Sigmoid colon (tissue), 7 donors: ENCODE results near the gene TNNI3K. TPM values are rescaled to one million over a fixed set of nuclear protein-coding genes. Genes with fewer than 3 reads are reported as not detected.

ENCODE experiments used
- DNase-seq: peaks from one replicate; pipeline ENCODE4 v3.0.0-alpha.2; 2019
- H3K27ac ChIP-seq, 4 donors: fragments of 200-600 bp; sonication (generic); one replicate each; pipeline ENCODE4 v1.5.1; 2016 to 2019; ENCODE audit warnings: mild to moderate bottlenecking in 1 of 4
- H3K27me3 ChIP-seq, 3 donors: fragments of 200-600 bp; sonication (generic); one replicate each; pipeline ENCODE4 v1.5.1; 2019; ENCODE audit warnings: mild to moderate bottlenecking in 1 of 3
- H3K36me3 ChIP-seq, 4 donors: fragments of 200-600 bp; sonication (generic); one replicate each; pipeline ENCODE4 v1.5.1; 2016 to 2019
- H3K4me1 ChIP-seq, 4 donors: fragments of 200-600 bp; sonication (generic); one replicate each; pipeline ENCODE4 v1.5.1; 2017 to 2019
- H3K4me3 ChIP-seq, 4 donors: fragments of 200-600 bp; sonication (generic); one replicate each; pipeline ENCODE4 v1.5.1; 2017 to 2019; ENCODE audit warnings: mild to moderate bottlenecking in 2 of 4, moderate library complexity in 1 of 4
- H3K9me3 ChIP-seq, 4 donors: fragments of 200-600 bp in 3 of 4; sonication (generic) in 3 of 4; one replicate each; pipeline versions ENCODE4 v1.5.1 to v1.6.1; 2013 to 2019
- EP300 ChIP-seq, 4 donors: sonication (generic); formaldehyde crosslinking; IDR thresholded peaks; one replicate each; pipeline ENCODE4 v1.6.1; 2017; ENCODE audit warnings: antibody characterized with exemption in 4 of 4
- POLR2A ChIP-seq, 2 donors: fragments of 450-650 bp; IDR thresholded peaks; one replicate each; pipeline ENCODE4 v1.6.1; 2016; ENCODE audit warnings: antibody characterized with exemption in 2 of 2, mild to moderate bottlenecking in 2 of 2, moderate library complexity in 2 of 2
- POLR2AphosphoS5 ChIP-seq, 4 donors: sonication (generic); formaldehyde crosslinking; IDR thresholded peaks; one replicate each; pipeline ENCODE4 v1.6.1; 2017; ENCODE audit warnings: antibody characterized with exemption in 4 of 4
- WGBS, 2 donors: extraction: QIAGEN DNeasy Blood & Tissue Kit; methylation state at CpG; one replicate each; pipeline ENCODE4 v1.1.7; 2013; 5-methylcytosine and 5-hydroxymethylcytosine counted together
- intact Hi-C: fragments of 100-400 bp; cut with DNase I; formaldehyde crosslinking; loops from one replicate; pipeline ENCODE4 v1.15.1; 2023
- polyA plus RNA-seq, 3 donors: library from polyadenylated mRNA; stranded (reverse); fragments of 200-250 nt; gene quantifications; one replicate each; pipeline ENCODE4 v1.2.3, GENCODE V29; 2013
- total RNA-seq, 4 donors: library from RNA; depleted of rRNA; stranded (reverse); fragments of >200 nt; gene quantifications; one replicate each; pipeline ENCODE4 v1.1.0, GENCODE V29; 2016
- TF ChIP-seq, protein P1 (sequence below), 4 experiments: fragments of 450-650 bp in 3 of 4; fragments of 200-600 bp in 1 of 4; IDR thresholded peaks; one replicate each; pipeline ENCODE4 v1.5.1; 2016 to 2019; ENCODE audit warnings: antibody characterized with exemption in 4 of 4, mild to moderate bottlenecking in 3 of 4, moderate library complexity in 2 of 4
- donor health status: healthy with polysubstance abuse.
- donor health status: Bipolar disorder and iron deficiency.
- donor health status: healthy.

Gene TNNI3K
- total and polyA plus RNA-seq, 7 donors: 0.45 to 6.9 (median 3.8) TPM; not detected in 1

DNA sequence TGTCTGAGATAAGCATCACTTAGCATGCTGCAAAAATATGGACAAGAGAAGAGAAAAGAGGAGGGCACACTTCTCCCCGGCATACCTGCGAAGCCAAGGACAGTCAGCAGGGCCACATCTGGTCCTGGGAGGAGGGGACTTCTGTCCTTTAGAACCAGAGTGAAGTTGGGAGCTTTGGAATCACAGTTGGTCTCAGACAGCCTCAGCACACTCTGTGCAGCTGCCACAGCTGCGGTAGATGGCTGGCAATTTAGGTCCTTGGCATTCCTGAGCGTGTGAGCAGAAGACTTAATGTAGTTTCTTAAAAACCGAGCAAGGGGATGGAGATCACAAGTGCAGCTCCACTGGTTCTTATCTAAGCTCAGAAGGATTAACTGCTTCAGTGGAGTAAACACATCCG is 244.9 kb downstream of the TNNI3K start:
- DNase-seq: no peak
- no peaks in the 10 kb centered on the region for H3K36me3 ChIP-seq
- H3K4me1 ChIP-seq: no peaks in the 10 kb centered on the region
- no peak for TF ChIP-seq POLR2AphosphoS5 (IDR thresholded peaks at IDR 0.05)
- TF ChIP-seq, protein P1, sequence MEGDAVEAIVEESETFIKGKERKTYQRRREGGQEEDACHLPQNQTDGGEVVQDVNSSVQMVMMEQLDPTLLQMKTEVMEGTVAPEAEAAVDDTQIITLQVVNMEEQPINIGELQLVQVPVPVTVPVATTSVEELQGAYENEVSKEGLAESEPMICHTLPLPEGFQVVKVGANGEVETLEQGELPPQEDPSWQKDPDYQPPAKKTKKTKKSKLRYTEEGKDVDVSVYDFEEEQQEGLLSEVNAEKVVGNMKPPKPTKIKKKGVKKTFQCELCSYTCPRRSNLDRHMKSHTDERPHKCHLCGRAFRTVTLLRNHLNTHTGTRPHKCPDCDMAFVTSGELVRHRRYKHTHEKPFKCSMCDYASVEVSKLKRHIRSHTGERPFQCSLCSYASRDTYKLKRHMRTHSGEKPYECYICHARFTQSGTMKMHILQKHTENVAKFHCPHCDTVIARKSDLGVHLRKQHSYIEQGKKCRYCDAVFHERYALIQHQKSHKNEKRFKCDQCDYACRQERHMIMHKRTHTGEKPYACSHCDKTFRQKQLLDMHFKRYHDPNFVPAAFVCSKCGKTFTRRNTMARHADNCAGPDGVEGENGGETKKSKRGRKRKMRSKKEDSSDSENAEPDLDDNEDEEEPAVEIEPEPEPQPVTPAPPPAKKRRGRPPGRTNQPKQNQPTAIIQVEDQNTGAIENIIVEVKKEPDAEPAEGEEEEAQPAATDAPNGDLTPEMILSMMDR (IDR thresholded peaks at IDR 0.05): no peak
- no peak overlapping the region for H3K4me3 ChIP-seq
- no peak overlapping the region for H3K27ac ChIP-seq
- 79 to 83% methylated on average over 6 of the region's 6 CpGs for WGBS, 2 donors
- intact Hi-C loops: no loop called here
- no peaks in the 10 kb centered on the region for H3K27me3 ChIP-seq
- no peaks in the 10 kb centered on the region for H3K9me3 ChIP-seq

DNA sequence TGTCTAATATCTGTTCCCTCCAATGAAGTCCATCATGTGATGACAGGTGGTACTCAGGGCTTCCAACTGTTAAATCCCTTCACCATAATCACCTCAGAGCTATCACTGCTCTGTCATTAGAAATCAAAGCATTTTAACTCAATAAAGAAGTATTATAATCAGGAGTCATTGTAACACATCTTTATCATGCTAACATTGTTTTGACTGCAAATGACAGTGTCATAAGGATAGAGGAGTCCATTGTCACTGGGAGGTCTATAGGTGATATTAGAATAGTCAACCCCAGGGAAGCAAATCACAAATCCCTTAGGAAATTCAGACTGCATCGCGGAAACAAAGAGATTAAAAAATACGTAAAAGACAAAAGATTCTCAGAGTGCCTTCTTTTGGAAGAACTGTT is 246.4 kb downstream of the TNNI3K start:
- intact Hi-C loops: no loop called here
- Histone ChIP-seq H3K4me3 (no peak overlapping the region), H3K27ac (no peak overlapping the region), H3K27me3 (no peaks in the 10 kb centered on the region), H3K9me3 (no peaks in the 10 kb centered on the region), H3K4me1 (no peaks in the 10 kb centered on the region), H3K36me3 (no peaks in the 10 kb centered on the region)
- TF ChIP-seq POLR2A (IDR thresholded peaks at IDR 0.05) (no peak), POLR2AphosphoS5 (IDR thresholded peaks at IDR 0.05) (no peak), EP300 (IDR thresholded peaks at IDR 0.05) (no peak)
- TF ChIP-seq, protein P1 (IDR thresholded peaks at IDR 0.05): no peak
- DNase-seq: no peak
- WGBS, 2 donors: 87 to 88% methylated on average over 3 of the region's 3 CpGs

DNA sequence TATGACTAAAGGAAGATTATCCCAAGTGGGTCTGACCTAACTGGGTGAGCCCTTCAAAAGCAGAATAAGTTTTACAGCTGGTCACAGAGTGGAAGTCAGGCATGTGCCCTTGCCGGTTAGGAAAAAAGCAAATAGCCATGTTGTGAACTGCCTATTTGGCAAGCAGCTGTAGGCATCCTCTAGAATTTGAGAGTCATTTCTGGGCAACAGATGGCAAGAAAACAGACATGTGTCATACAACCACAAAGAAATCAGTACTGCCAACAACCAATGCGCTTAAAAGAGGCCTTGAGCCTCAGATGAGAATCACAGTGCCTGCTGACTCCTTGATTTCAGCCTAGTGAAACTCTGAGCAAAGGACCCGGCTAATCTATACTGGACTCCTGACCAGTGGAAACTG is 250.4 kb downstream of the TNNI3K start:
- WGBS, 2 donors: 83 to 91% methylated on average over 3 of the region's 3 CpGs
- Histone ChIP-seq H3K4me3 (no peak overlapping the region), H3K9me3 (no peaks in the 10 kb centered on the region), H3K27me3 (no peaks in the 10 kb centered on the region), H3K36me3 (no peaks in the 10 kb centered on the region), H3K27ac (no peak overlapping the region), H3K4me1 (no peaks in the 10 kb centered on the region)
- no peak for DNase-seq
- intact Hi-C loops: no loop called here
- TF ChIP-seq, protein P1 (IDR thresholded peaks at IDR 0.05): no peak
- no peak for TF ChIP-seq EP300 (IDR thresholded peaks at IDR 0.05)
- TF ChIP-seq POLR2A (IDR thresholded peaks at IDR 0.05): no peak
- no peak for TF ChIP-seq POLR2AphosphoS5 (IDR thresholded peaks at IDR 0.05)

DNA sequence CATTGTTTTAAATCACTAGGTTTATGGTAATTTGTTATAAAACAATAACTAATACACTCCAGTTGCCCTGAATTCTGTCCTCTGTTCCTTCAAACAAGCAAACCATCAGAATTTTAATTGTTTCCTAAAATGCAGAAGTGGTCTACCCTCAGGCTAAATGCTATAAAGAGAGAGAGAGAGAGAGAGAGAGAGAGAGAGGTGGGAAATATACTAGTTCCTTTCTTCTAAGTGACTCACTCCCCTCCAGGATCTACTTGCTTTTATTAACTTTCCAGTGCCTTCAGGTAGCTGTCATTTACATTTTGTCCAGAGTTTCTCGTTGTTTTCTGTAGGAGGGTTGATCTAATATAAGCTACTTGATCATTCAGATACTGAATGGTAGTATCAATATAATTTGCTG is 250.8 kb downstream of the TNNI3K start:
- DNase-seq: no peak
- H3K27me3 ChIP-seq: no peaks in the 10 kb centered on the region
- intact Hi-C loops: no loop called here
- 33 to 61% methylated on average over 1 of the region's 1 CpG for WGBS, 2 donors
- TF ChIP-seq EP300 (IDR thresholded peaks at IDR 0.05) (no peak), POLR2AphosphoS5 (IDR thresholded peaks at IDR 0.05) (no peak), POLR2A (IDR thresholded peaks at IDR 0.05) (no peak)
- TF ChIP-seq, protein P1 (IDR thresholded peaks at IDR 0.05): no peak
- no peak overlapping the region for H3K27ac ChIP-seq
- H3K9me3 ChIP-seq: no peaks in the 10 kb centered on the region
- H3K4me3 ChIP-seq: no peak overlapping the region
- no peaks in the 10 kb centered on the region for H3K36me3 ChIP-seq
- H3K4me1 ChIP-seq: no peaks in the 10 kb centered on the region

DNA sequence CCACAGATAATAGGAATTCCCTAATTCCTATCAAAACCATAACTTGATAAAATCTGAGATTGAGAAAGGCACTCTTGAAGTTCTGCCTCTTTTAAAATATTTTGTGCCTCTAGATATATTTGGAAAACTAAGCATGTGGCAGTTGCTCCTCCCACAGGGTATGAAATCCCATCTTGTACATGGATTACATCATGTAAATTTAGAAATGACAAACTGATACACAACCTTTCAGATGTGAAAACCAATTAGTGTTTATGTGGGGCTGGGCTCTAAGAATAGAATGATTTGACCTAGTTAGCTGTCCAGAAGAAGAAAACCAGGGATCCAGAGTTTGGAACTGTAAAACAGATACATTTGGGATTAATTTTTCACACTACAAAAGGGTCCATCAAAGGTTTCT is 261.5 kb downstream of the TNNI3K start:
- H3K4me3 ChIP-seq: no peak overlapping the region
- intact Hi-C loops: no loop called here
- no peaks in the 10 kb centered on the region for H3K9me3 ChIP-seq
- H3K27me3 ChIP-seq: no peaks in the 10 kb centered on the region
- no peak for DNase-seq
- no peaks in the 10 kb centered on the region for H3K4me1 ChIP-seq
- no peaks in the 10 kb centered on the region for H3K36me3 ChIP-seq
- H3K27ac ChIP-seq: no peak overlapping the region
- TF ChIP-seq, protein P1 (IDR thresholded peaks at IDR 0.05): no peak
- TF ChIP-seq POLR2A (IDR thresholded peaks at IDR 0.05) (no peak), POLR2AphosphoS5 (IDR thresholded peaks at IDR 0.05) (no peak), EP300 (IDR thresholded peaks at IDR 0.05) (no peak)
